CD4-positive, alpha-beta T cell treated with Interleukin-6 at 100 ng/mL for 8 hours (primary cell): ENCODE results near the gene RBX1.
"Not testable (repeated sequence)": the region's sequence is repeated elsewhere in the genome, so short reads cannot be mapped to it uniquely, and the experiment has no call there.

ENCODE experiments used
- DNase-seq: peaks from one replicate; pipeline ENCODE4 v3.0.0-alpha.2; 2020; ENCODE audit warnings: mixed read lengths, low spot score

The RBX1 gene

GRCh38 chr22:40950962-40951794, at the start of gene RBX1:
TSS of gene RBX1 (plus strand) at chr22:40951378. CDS start at chr22:40951399, 21 bp downstream.
- DNase-seq, result peak; percentile 99

GRCh38 chr22:40904101-40904500, 47.1 kb upstream of the RBX1 start:
- no peak for DNase-seq

GRCh38 chr22:40908895-40909294, 42.3 kb upstream of the RBX1 start:
- no peak for DNase-seq

- no peak for DNase-seq
Measured at GRCh38 chr22:40911772-40912171, 39.4 kb upstream of the RBX1 start.

GRCh38 chr22:40912987-40913386, 38.2 kb upstream of the RBX1 start:
- DNase-seq, result not testable (repeated sequence)

- DNase-seq, result no peak
Measured at GRCh38 chr22:40919446-40919845, 31.7 kb upstream of the RBX1 start.

- DNase-seq, result no peak
Measured at GRCh38 chr22:40920526-40920925, 30.7 kb upstream of the RBX1 start.

GRCh38 chr22:40922484-40923303, 28.5 kb upstream of the RBX1 start:
- DNase-seq, result peak; percentile 58

- no peak for DNase-seq
Measured at GRCh38 chr22:40928657-40929056, 22.5 kb upstream of the RBX1 start.

- DNase-seq, result no peak
Measured at GRCh38 chr22:40932396-40932795, 18.8 kb upstream of the RBX1 start.

GRCh38 chr22:40939202-40939601, 12.0 kb upstream of the RBX1 start:
- DNase-seq, result peak; percentile 1

- DNase-seq, result no peak
Measured at GRCh38 chr22:40951795-40952605, 822 bp downstream of the RBX1 start.

GRCh38 chr22:40953471-40953870, 2.3 kb downstream of the RBX1 start:
- DNase-seq, result no peak

GRCh38 chr22:40954113-40954512, 2.9 kb downstream of the RBX1 start:
- no peak for DNase-seq

- no peak for DNase-seq
Measured at GRCh38 chr22:40955571-40955970, 4.4 kb downstream of the RBX1 start.

- no peak for DNase-seq
Measured at GRCh38 chr22:40957601-40958000, 6.4 kb downstream of the RBX1 start.

GRCh38 chr22:40958299-40958698, 7.1 kb downstream of the RBX1 start:
- no peak for DNase-seq

- DNase-seq, result no peak
Measured at GRCh38 chr22:40960145-40960544, 9.0 kb downstream of the RBX1 start.

GRCh38 chr22:40965936-40966725, 15.0 kb downstream of the RBX1 start:
- no peak for DNase-seq

- no peak for DNase-seq
Measured at GRCh38 chr22:40966726-40967085, 15.5 kb downstream of the RBX1 start.

- no peak for DNase-seq
Measured at GRCh38 chr22:40967111-40967760, 16.1 kb downstream of the RBX1 start.
